GM21367 (cell line): Measurements from ENCODE around the gene ZNF275.
"Not testable (repeated sequence)": the region's sequence is repeated elsewhere in the genome, so short reads cannot be mapped to it uniquely, and the experiment has no call there.

Experiments used
- ATAC-seq: cut with Tn5 transposase; IDR thresholded peaks from one replicate; pipeline ENCODE4 v1.9.1; 2021; ENCODE audit not compliant: unreplicated experiment

Gene ZNF275

GRCh38 chrX:153387345-153387744 is 53.4 kb downstream of the ZNF275 start:
- no peak for ATAC-seq

DNA sequence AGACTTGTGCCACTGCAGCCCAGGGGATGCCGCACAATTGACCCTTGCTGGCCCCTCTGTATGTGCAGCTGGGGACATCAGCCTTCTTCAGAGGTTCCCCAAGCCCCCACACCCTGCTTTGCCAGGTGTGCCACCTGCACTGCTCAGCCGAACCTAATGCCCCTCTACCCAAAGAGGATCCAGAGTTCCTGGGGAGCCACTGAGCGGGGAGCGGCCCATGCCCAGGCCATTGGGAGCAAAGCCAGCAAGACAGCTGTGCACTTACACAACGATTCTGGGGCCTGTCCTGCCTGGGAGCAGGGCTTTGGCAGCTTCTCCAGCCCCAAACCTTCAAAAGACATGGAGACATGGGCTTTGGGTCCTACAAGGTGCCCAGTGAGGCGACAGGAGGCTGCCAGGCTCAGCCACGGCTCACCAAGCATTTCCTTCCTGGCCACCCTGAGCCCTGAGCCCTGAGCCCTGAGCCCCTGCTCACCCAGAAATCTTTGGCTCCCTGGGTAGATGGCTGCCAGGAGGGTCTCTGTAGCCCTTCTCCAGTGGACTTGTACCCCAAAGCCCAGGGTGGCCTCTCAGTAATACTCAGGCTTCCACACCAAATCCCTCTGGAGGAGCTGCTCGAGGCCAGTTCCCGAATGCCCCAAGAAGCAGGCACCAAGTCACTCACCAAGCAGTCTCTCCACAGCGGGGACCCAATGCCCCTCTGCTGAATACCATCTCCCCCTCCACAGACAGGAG is 54.2 kb downstream of the ZNF275 start:
- ATAC-seq: no peak

GRCh38 chrX:153388722-153389459 is 54.9 kb downstream of the ZNF275 start:
- ATAC-seq: no peak

GRCh38 chrX:153389460-153389768 is 55.5 kb downstream of the ZNF275 start:
- ATAC-seq: not testable (repeated sequence)

- no peak for ATAC-seq
Observed at GRCh38 chrX:153392642-153393321, 58.8 kb downstream of the ZNF275 start.

- ATAC-seq: no peak
Observed at GRCh38 chrX:153394612-153395011, 60.7 kb downstream of the ZNF275 start.

GRCh38 chrX:153395613-153396319 is 61.8 kb downstream of the ZNF275 start:
- no peak for ATAC-seq

GRCh38 chrX:153396320-153397195 is 62.6 kb downstream of the ZNF275 start:
- no peak for ATAC-seq

DNA sequence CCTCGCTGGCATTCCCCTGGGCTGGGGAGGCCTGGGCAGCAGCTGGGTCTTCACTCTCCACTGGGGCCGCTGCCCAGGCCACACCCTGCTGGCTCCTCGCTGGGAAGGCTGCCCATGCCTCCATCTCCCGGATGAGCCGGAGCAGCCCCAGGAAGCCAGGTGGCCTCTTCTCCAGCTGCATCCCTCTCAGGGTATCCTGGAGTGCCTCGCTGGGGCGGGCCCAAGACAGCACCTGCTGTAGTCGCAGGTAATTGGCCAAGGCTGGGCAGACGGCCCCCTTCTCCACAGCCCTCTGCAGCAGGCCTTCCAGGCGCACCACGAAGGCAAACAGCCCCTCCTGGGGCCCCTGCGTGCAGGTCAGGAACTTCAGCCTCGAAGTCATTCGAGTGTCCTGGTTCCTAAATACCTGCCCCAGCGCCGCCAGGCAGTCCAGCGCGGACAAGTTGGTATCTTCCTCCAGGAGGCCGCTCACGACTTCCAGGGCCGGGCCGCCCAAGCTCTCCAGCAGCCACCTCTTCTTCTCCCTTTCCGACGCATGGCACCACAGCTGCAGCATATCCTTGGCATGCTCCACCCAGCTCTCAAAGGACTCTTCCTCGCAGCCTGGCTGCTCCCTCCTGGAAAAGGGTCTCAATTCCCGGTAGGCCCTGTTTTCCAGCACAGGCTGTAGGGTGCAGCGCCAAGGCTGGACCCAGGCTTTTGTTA is 63.5 kb downstream of the ZNF275 start:
- no peak for ATAC-seq

GRCh38 chrX:153398275-153398960 is 64.5 kb downstream of the ZNF275 start:
- no peak for ATAC-seq

DNA sequence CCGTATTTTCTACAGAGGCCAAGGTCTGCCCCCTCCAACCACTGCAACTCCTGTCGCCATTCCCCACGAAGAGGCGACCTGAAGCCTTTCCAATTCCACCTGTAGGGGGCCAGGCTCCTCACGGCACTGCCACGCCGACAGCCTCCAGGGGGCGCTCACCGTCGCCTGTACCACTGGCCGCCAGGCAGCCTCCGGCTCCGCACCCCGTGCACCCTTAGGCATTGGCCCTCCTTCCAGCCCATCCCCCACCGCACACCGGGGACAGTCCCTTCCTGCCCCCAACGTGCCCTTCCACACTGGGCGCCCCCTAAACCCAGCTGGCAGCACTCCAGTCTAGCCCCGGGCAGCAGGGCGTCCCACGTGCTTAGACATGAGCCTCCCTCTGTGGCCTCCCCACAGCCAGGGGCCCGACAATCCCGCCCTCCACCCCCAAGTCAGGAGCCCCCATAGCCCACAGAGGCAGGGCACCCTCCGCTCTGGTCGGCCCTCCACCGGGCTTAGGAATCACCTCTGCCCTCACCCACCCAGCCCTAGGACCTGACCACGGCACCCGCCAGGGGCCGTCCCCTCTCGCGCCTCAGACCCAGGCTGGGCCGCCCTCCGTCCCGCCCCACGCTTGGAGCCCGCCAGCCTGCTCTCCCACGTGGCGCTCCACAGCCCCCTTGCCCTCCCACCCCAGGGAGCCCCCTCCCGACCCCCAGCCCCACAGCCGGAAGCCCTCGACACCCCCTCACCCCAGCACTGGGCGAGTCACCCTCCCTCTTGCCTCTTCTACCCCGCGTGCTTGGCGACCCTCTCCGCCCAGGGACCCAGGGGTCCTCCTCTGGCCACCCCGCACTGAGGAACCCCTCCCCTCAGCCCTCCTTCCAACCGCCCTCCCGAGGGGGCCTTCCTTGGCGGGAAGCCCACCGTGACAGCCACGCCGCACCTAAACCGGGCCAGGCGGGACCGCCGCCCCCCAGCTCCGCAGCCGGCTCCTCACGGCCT is 66.5 kb downstream of the ZNF275 start:
- no peak for ATAC-seq

DNA sequence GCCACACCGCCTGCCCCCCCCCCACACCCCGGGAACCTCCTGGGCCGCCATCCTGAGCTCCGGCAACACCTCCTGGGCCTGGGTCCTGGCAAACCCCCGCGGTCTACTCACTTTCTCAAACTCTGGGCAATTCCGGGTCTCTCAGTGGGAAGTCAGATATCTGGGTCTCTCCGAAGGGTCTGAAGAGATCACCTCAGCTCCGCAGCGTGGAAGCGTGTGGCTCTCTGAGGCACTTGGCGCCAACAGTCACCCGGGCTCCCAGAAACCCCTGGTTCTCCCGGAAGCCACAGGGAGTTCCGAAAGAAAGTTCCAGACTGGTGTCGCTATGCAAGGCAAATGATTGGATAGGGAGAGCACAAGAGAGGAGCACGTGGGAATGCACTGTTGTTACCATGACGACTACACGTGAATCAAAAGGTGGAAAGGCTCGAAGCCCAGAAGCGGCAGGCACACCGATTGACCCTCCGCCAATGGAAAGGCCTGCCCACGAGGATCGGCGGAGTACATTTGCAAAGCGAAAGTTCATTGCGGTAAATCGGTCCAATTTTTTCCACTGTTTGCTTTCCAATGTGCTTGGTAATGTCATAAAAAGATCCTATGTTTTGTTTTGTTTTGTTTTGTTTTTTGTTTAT is 67.3 kb downstream of the ZNF275 start, which contains the start of gene PNMA6E:
Gene PNMA6E, minus strand, starts transcription at position 218 of the 632 bp plus-strand sequence. CDS start 2,501 bp downstream, outside the sequence.
- ATAC-seq: no peak
